Activated T-cell treated with anti-CD3 and anti-CD28 coated beads for 1 hour (primary cell): Measurements from ENCODE around the gene PPFIA2.

Experiments used
- DNase-seq: peaks from one replicate; pipeline ENCODE4 v3.0.0-alpha.2; 2020; ENCODE audit warnings: low read depth

The PPFIA2 gene

GRCh38 chr12:81759190-81760051 is at the start of gene PPFIA2:
Gene PPFIA2 (minus strand): TSS chr12:81759350.
- DNase-seq: no peak

- no peak for DNase-seq
Measured at GRCh38 chr12:81800298-81801148, 41.4 kb upstream of the PPFIA2 start.

GRCh38 chr12:81798294-81798693 is 39.1 kb upstream of the PPFIA2 start:
- DNase-seq: no peak

GRCh38 chr12:81797100-81797499 is 38.0 kb upstream of the PPFIA2 start:
- no peak for DNase-seq

- no peak for DNase-seq
Measured at GRCh38 chr12:81792666-81793065, 33.5 kb upstream of the PPFIA2 start.

- no peak for DNase-seq
Measured at GRCh38 chr12:81779216-81779615, 20.1 kb upstream of the PPFIA2 start.

GRCh38 chr12:81778719-81779118 is 19.6 kb upstream of the PPFIA2 start:
- no peak for DNase-seq

- DNase-seq: no peak
Measured at GRCh38 chr12:81758421-81759189, 545 bp downstream of the PPFIA2 start.

- DNase-seq: no peak
Measured at GRCh38 chr12:81757731-81758365, 1.3 kb downstream of the PPFIA2 start.

GRCh38 chr12:81729781-81730180 is 29.4 kb downstream of the PPFIA2 start:
- DNase-seq: no peak

GRCh38 chr12:81727391-81727790 is 31.8 kb downstream of the PPFIA2 start:
- no peak for DNase-seq

GRCh38 chr12:81726634-81727033 is 32.5 kb downstream of the PPFIA2 start:
- DNase-seq: no peak

- no peak for DNase-seq
Measured at GRCh38 chr12:81723361-81723760, 35.8 kb downstream of the PPFIA2 start.

GRCh38 chr12:81722004-81722403 is 37.1 kb downstream of the PPFIA2 start:
- DNase-seq: no peak

GRCh38 chr12:81718616-81719015 is 40.5 kb downstream of the PPFIA2 start:
- no peak for DNase-seq

GRCh38 chr12:81712536-81712935 is 46.6 kb downstream of the PPFIA2 start:
- DNase-seq: no peak

GRCh38 chr12:81705586-81705985 is 53.6 kb downstream of the PPFIA2 start:
- DNase-seq: no peak

GRCh38 chr12:81699551-81699950 is 59.6 kb downstream of the PPFIA2 start:
- no peak for DNase-seq

- DNase-seq: no peak
Measured at GRCh38 chr12:81692008-81692407, 67.1 kb downstream of the PPFIA2 start.

GRCh38 chr12:81683881-81684280 is 75.3 kb downstream of the PPFIA2 start:
- no peak for DNase-seq

- no peak for DNase-seq
Measured at GRCh38 chr12:81679614-81680013, 79.5 kb downstream of the PPFIA2 start.

GRCh38 chr12:81670759-81671158 is 88.4 kb downstream of the PPFIA2 start:
- no peak for DNase-seq
